Left renal cortex interstitium (tissue), 4 donors: Measurements from ENCODE around the gene TBCD. TPM values are rescaled to one million over a fixed set of nuclear protein-coding genes. Genes with fewer than 3 reads are reported as not detected.
"Not testable (repeated sequence)": the region's sequence is repeated elsewhere in the genome, so short reads cannot be mapped to it uniquely, and the experiment has no call there.

Experiments used
- DNase-seq, 4 donors: peaks; one replicate each; pipeline ENCODE4 v3.0.0-alpha.2; 2013; ENCODE audit warnings: low read depth in 4 of 4, low spot score in 2 of 4, missing footprints in 1 of 4
- polyA plus RNA-seq, 4 donors: library from polyadenylated mRNA; unstranded; fragments of 120-200 nt; gene quantifications; one replicate each; pipeline ENCODE4 v1.2.1, GENCODE V29; 2013; ENCODE audit not compliant: insufficient read length in 4 of 4

The TBCD gene
- polyA plus RNA-seq, 4 donors, result 60.5 to 87.2 (median 73.3) TPM

DNA sequence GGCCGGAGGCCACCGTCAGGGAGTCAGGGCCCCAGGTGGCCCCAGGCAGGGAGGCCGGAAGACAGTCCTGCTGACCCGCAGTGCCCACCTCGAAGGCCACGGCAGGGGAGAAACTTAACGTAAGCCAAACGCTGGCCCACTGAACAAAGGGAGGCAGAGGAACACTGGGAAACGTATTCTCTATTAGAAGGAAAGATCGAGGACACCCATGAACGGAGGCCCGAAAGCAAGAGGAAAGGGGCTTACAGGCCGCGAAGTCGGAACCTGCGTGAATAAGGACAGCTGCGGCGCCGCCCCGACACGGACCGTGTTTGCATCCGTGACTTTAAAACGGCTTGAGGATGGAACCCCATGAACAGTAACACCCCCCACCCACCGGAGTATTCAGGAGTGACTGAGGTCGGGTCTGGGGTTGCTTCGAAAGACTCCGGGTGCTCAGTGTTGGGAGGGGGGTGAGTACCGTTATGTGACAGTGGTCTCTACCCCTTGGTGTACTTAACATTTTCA is 225.2 kb downstream of the TBCD start:
- no peak for DNase-seq

DNA sequence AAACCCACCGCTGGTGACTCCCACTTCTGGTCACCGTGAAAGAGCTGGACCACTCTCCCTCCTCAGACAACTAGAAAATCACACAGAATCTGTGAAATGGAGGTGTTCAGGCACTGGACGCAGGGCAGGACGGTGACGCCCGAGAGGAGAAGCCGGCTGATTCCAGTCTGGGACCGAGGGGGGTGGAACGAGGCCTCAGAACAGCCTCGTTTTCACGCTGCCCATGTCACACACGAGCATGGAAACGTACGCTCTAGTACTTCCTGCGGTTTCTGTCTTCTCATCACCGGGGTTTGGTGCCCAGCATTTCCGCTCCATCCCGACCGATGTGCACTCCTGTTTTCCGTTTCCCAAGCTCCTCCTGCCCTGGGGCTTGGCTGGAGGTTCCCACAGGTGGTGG is 225.7 kb downstream of the TBCD start:
- DNase-seq, result no peak

DNA sequence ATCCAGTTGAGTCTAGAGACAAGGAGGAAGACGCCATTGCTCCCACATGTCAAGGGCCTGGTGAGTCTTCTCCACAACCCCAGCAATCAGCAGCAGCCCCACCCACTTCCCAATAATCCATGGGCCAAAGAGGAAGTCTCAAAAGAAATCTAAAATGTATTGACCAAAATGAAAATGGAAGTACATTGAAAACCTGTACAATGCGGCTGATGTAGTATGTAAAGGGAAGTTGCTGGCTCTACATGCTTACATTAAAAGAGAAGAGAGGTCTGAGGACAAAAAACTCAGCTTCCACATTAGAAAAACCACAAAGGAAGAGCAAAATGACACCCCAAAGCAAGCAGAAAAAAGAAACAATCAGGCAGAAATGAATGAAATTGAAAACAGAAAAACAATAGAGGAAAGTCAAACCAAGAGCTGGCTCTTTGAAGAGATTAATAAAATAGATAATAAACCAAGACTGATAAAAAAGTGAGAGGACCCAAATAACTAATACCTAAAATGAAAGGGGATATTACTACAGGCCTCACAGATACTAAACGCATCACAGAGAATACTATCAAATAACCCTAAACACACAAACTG is 227.0 kb downstream of the TBCD start:
- DNase-seq, result no peak

DNA sequence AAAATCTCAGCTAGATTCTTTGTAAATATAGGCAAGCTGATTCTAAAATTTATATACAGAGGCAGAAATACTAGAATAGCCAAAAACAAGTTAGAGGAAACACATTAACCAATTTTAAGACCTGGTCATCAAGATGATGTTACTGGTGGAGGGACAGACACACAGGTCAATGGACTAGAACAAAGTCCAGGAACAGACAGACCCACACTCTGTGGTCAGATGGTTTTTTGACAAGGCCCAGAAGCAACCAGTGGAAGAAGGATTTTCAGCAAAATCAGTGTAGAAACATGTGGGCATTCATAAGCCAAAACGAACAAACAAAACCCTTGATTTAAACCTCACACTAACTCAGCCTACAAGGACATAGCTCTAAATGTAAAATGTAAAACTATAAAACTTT is 227.9 kb downstream of the TBCD start:
- no peak for DNase-seq

DNA sequence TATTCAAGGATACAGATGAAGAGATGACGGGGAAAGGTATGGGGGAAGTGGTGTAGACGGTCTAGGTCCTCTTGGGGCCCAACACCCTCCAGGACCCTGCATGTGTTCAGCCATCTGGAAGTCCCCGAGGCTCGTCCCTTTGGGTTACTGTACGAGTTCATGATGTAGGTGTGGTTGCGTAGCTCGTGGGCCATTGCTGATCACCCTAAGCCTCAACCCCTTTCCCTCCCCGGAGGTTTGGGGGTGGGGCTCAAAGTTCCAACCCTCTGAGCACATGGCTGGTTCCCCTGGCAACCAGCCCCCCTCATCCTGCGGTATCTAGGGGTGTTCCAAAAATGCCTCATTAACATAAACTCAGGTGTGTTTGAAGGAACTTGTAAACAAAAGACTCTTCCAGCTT is 228.8 kb downstream of the TBCD start:
- no peak for DNase-seq

DNA sequence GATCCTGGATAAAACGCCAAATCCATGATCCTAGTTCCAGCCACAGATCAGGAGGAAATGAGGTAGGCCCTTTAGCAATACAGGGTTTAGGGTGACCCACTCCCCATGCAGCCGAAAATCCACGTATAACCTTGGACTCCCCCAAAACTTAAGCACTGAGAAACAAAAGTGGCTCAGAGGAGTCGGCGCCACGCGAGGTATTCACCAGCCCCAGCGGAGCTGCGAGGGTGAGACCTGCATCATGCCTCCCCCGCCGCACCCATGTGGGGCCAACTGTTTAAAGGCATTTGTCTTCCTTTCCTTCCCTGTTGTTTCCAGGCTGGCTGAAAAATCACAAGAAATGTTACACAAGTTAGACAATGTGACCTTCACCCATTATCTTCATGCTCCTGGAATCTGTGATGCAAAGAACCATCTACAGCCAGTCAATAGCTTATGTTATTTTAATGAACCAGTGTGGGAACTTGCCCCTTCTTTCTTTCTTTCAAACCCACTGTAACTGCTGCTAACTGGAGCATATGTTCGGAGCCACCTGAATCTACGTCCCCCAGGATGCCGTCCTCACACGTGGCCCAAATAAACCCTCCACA is 229.4 kb downstream of the TBCD start:
- no peak for DNase-seq

DNA sequence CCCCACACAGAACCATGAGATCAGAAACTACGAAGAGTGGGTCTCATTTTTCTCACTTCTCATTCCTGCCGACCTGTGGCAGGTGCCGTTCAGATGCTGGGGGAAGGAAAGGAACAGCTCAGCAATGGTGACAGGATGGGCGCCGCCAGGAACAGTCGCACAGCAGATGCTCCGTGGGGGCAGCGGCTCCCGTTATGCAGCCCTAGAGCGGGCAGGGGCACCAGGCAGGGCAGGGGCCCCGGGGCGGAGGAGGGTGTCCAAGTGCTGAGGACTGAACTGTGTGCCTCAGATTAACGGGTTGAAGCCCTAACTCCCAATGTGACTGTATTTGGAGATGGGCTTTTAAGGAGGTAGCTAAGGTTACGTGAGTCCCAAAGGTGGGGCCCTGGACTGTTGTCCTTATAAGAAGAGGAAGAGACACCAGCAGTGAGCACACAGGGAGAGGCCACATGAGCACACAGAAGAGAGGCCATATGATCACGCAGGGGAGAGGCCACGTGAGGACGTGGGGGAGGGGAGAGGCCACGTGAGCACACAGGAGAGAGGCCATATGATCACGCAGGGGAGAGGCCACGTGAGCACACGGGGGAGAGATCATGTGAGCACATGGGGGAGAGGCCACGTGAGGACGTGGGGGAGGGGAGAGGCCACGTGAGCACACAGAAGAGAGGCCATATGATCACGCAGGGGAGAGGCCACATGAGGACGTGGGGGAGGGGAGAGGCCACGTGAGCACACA is 231.8 kb downstream of the TBCD start:
- DNase-seq, result no peak

DNA sequence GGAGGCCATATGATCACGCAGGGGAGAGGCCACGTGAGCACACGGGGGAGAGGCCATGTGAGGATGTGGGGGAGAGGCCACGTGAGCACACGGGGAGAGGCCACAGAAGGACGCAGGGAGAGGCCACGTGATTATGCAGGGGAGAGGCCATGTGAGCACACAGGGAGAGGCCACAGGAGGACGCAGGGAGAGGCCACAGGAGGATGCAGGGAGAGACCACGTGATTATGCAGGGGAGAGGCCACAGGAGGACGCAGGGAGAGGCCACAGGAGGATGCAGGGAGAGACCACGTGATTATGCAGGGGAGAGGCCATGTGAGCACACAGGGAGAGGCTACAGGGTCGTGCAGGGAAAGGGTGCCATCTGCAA is 232.4 kb downstream of the TBCD start:
- not testable (repeated sequence) for DNase-seq

DNA sequence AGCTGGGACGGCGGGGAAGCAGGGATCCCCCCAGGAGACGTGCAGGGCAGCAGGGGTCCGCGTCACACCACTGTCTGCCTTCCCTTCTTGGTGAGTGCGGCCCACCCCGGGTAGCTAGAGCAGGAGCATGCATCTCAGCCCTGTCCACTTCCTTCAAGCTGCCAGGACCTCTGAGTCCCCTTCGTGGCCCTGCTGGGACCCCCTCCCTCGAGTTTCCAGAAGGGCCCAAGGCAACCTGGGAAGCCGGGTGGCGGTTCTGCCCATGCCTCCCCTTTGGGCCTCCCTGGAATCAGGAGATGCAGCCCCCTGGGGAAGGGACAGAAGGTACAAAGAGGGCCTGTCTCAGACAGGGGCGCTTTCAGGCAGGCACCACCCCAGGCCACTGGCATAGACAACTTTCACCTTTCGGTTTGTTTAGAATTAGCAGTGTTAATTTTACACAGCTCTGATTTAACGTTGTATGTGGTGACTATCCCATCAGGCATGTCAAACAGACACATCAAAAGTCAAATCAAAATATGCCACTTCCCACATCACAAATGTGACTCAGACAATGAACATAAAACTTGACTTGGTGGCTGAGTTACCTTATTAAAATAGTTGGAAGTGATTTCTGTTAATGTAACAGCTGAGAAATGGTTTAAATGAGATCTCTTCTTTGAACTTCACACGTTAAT is 233.0 kb downstream of the TBCD start:
- no peak for DNase-seq

DNA sequence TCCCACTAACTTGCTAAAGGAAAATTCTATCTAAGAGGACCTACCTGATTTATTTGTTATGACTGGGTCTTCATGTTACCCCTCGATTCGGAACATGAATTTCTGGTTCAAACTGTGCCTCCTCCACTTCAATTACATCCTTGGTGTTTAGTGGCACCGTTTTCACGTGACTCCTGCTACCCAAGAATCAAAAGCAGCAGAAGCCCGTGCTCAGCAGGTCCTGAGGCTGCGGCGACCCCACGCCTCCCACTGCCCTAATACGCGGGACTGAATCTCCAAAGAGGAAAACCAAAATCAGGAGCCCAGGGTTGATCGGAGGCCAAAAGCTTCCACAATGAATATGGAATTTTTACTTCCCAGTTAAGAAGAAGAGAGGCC is 233.6 kb downstream of the TBCD start:
- DNase-seq, result peak in 1 of 4 donors; percentile 25

DNA sequence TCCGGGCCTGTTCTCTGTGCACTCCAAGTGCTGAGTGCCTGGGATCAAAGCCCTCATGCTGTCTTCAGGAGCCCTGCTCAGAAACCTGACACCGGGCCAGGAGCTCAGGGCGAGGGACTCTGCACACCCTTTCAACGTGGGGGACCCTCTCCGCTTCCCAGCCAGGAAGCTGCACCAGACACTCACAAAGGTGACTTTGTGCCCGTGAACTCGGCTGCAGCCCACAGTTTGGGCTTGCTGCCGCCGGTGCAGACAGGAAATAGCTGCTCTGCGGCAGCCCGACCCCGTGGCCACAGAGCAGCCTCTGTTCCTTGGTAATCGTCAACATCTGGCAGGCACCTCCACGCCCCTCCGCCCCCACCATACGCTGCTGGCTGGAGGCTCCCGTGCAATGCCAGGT is 234.1 kb downstream of the TBCD start:
- DNase-seq, result no peak

DNA sequence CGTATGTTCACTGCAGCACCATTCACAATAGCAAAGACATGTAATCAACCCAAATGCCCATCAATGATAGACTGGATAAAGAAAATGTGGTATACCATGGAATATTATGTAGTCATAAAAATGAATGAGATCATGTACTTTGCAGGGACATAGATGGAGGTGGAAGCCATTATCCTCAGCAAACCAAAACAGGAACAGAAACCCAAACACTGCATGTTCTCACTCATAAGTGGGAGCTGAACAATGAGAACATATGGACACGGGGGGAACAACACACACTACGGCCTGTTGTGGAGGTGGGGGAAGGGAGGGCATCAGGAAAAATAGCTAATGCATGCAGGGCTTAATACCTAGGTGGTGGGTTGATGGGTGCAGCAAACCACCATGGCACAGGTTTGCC is 237.2 kb downstream of the TBCD start:
- DNase-seq, result not testable (repeated sequence)

DNA sequence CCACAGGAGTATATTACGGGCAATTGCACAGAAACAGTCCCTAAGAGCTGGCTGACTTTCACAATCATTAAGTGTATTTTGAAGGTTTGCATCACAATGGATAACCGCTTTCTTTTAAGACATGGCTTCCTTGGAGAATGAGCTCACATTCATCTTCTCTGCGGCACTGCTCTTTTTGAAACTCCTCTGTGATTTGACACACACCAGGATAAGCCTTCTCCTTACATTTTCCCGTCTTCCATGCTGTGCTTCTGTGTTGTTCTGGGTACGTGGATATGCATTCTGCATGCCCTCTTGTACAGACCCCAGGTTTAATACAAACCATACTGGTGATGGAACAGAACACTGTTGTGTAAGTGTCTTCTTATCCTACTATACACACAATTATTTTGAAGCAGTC is 238.0 kb downstream of the TBCD start:
- DNase-seq, result no peak

DNA sequence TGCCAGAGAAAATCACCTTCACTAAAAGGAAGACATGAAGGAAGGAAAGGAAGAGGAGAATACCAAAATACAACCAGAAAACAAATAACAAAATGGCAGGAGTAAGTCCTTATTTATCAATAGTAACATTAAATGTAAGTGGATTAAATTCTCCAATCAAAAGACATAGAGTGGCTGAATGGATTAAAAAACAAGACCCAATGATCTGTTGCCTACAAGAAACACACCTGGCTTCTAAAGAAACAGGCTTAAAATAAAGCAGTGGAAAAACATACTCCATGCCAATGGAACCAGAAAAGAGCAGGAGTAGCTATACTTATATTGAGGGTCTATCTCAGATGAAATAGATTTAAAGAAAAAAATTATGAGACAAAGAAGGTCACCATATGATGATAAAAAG is 241.1 kb downstream of the TBCD start:
- no peak for DNase-seq

Other genes with a start within 250 kb of the TBCD start
- gene FOXK2, start 232.3 kb upstream of the TBCD start, polyA plus RNA-seq, result 10 to 100 TPM; 34.7 to 48.6 (median 42.8) TPM
- 100 to 1,000 TPM in 2 of 4 donors, 10 to 100 TPM in 2; 95.2 to 105 (median 101) TPM for gene WDR45B, start 103.6 kb upstream of the TBCD start, polyA plus RNA-seq
- 10 to 100 TPM; 16.6 to 25.3 (median 22.3) TPM for gene RAB40B, start 53.4 kb upstream of the TBCD start, polyA plus RNA-seq
- 10 to 100 TPM; 41.1 to 50.6 (median 44.9) TPM for gene FN3KRP, start 35.4 kb upstream of the TBCD start, polyA plus RNA-seq
- gene FN3K, start 16.4 kb upstream of the TBCD start, polyA plus RNA-seq, result 10 to 100 TPM; 18.8 to 40.3 (median 29.8) TPM
- 1 to 10 TPM; 1.1 to 2.1 (median 1.8) TPM for gene ZNF750, start 88.0 kb downstream of the TBCD start, polyA plus RNA-seq